ENCODE results near the gene BANF2.
"Not testable (repeated sequence)": the region's sequence is repeated elsewhere in the genome, so short reads cannot be mapped to it uniquely, and the experiment has no call there.

The BANF2 gene

GRCh38 chr20:17766226-17766625 lies 66.5 kb downstream of the BANF2 start:
- DNase-seq (ENCODE audit: low read depth in 2 of 2): no peak

GRCh38 chr20:17767624-17768023 lies 67.9 kb downstream of the BANF2 start:
- DNase-seq (ENCODE audit: low read depth in 2 of 2): no peak

GRCh38 chr20:17768271-17768670 lies 68.5 kb downstream of the BANF2 start:
- DNase-seq (ENCODE audit: low read depth in 2 of 2): no peak

GRCh38 chr20:17769716-17770115 lies 70.0 kb downstream of the BANF2 start:
- not testable (repeated sequence) for DNase-seq (ENCODE audit: low read depth in 2 of 2)

- DNase-seq (ENCODE audit: low read depth in 2 of 2): no peak
These were observed 71.6 kb downstream of the BANF2 start for GRCh38 chr20:17771206-17772004.

- DNase-seq (ENCODE audit: low read depth in 2 of 2): no peak
These were observed 72.2 kb downstream of the BANF2 start for GRCh38 chr20:17772005-17772343.

- no peak for DNase-seq (ENCODE audit: low read depth in 2 of 2)
These were observed 73.9 kb downstream of the BANF2 start for GRCh38 chr20:17773619-17774018.

- no peak for DNase-seq (ENCODE audit: low read depth in 2 of 2)
These were observed 75.8 kb downstream of the BANF2 start for GRCh38 chr20:17775600-17775999.

GRCh38 chr20:17776551-17776950 lies 76.8 kb downstream of the BANF2 start:
- no peak for DNase-seq (ENCODE audit: low read depth in 2 of 2)

- not testable (repeated sequence) for DNase-seq (ENCODE audit: low read depth in 2 of 2)
These were observed 79.2 kb downstream of the BANF2 start for GRCh38 chr20:17779011-17779410.

- no peak for DNase-seq (ENCODE audit: low read depth in 2 of 2)
These were observed 83.0 kb downstream of the BANF2 start for GRCh38 chr20:17782768-17783167.

- DNase-seq (ENCODE audit: low read depth in 2 of 2): no peak
These were observed 83.9 kb downstream of the BANF2 start for GRCh38 chr20:17783671-17784070.

GRCh38 chr20:17785007-17785406 lies 85.2 kb downstream of the BANF2 start:
- no peak for DNase-seq (ENCODE audit: low read depth in 2 of 2)
